ENCODE measurements around the gene PEAR1. TPM values are rescaled to one million over a fixed set of nuclear protein-coding genes. Genes with fewer than 3 reads are reported as not detected.

PEAR1 gene
- total and polyA plus RNA-seq, 2 of the 8 experiments (the other 6 are each of a cell fraction or from before 2014, with no cell fraction given): 0.63 to 0.71 TPM

DNA sequence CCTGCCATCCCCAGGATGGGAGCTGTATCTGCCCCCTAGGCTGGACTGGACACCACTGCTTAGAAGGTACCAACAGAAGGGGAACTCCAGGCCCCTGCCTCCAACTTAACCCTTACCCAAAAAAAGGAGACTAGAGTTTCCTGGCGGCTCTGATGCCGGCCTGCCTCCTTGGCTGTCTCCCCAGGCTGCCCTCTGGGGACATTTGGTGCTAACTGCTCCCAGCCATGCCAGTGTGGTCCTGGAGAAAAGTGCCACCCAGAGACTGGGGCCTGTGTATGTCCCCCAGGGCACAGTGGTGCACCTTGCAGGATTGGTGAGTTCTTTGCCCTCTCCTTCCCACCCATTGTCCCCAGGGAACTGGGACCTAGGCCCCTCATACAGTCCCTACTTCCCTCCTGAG is 18.8 kb downstream of the PEAR1 start:
- Histone ChIP-seq H4K8ac (ENCODE audit: extremely low read depth, insufficient read depth, low read length) (no peak overlapping the region), H4K5ac (ENCODE audit: insufficient read length, low read depth, low read length) (no peak overlapping the region), H2BK120ac (replicated peaks; ENCODE audit: low read depth, low read length) (no peak overlapping the region), H3K9ac (replicated peaks in 1 of 4; ENCODE audit: extremely low read depth in 1 of 4, low read depth in 3 of 4, low read length in 3 of 4) (no peak overlapping the region), H3K27me3 (replicated peaks in 1 of 4; ENCODE audit: control insufficient read depth in 3 of 4, extremely low read depth in 1 of 4, insufficient read depth in 3 of 4, low read length in 3 of 4) (peaks cover 0 to 18% (median 11%) of the 10 kb centered on the region in 4 experiments; a peak in 6 of 7 replicates), H2BK15ac (ENCODE audit: low read length) (no peak overlapping the region), H2BK12ac (ENCODE audit: low read depth, low read length) (no peak overlapping the region), H3K4me2 (ENCODE audit: insufficient read depth in 1 of 2, low read depth in 2 of 2, low read length in 2 of 2) (no peak overlapping the region), H3K23me2 (ENCODE audit: low read depth, low read length) (peaks cover 3% of the 10 kb centered on the region; the same call in 1 of the 2 replicates), H3K79me2 (ENCODE audit: control insufficient read depth in 1 of 2, insufficient read depth in 2 of 2, low read length in 2 of 2) (no peaks in the 10 kb centered on the region), H3K27ac (ENCODE audit: low read depth, low read length) (no peak overlapping the region), H3K4ac (replicated peaks; ENCODE audit: insufficient read length, low read depth, low read length) (no peak overlapping the region), H3K56ac (replicated peaks; ENCODE audit: insufficient read length, low read depth, low read length) (no peak overlapping the region), H4K91ac (replicated peaks; ENCODE audit: insufficient read length, low read length) (no peak overlapping the region), H3K23ac (ENCODE audit: insufficient read length) (no peak overlapping the region), H3K4me1 (replicated peaks in 1 of 4; ENCODE audit: control insufficient read depth in 3 of 4, insufficient read depth in 4 of 4, low read length in 3 of 4) (peaks cover 2 to 12% (median 10%) of the 10 kb centered on the region in 4 experiments), H2AK5ac (ENCODE audit: low read depth, low read length) (peak overlapping the region; percentile 86; the same call in 1 of the 2 replicates), H2BK5ac (ENCODE audit: low read depth, low read length) (no peak overlapping the region), H2BK20ac (ENCODE audit: low read length) (no peak overlapping the region), H3K36me3 (ENCODE audit: control insufficient read depth in 2 of 4, insufficient read depth in 4 of 4, low read length in 3 of 4) (no peaks in the 10 kb centered on the region), H3K14ac (ENCODE audit: insufficient read length) (no peak overlapping the region), H3K79me1 (ENCODE audit: low read depth, low read length) (no peaks in the 10 kb centered on the region), H3K9me3 (ENCODE audit: insufficient read depth in 2 of 2, low read depth in 1 of 2, low read length in 1 of 2) (no peaks in the 10 kb centered on the region), H3K18ac (ENCODE audit: extremely low read depth, low read length) (no peak overlapping the region), H4K20me1 (replicated peaks in 1 of 2; ENCODE audit: control insufficient read depth in 1 of 2, insufficient read depth in 2 of 2, low read length in 2 of 2) (peaks cover 0 to 6% of the 10 kb centered on the region in 2 experiments), H2AFZ (ENCODE audit: low read length) (no peak overlapping the region), H3K4me3 (ENCODE audit: extremely low read depth in 1 of 4, insufficient read depth in 2 of 4, low read depth in 3 of 4, low read length in 4 of 4) (no peak overlapping the region)
- WGBS, 2 experiments (ENCODE audit: extremely low coverage in 1 of 2, insufficient coverage in 1 of 2, insufficient read length in 1 of 2, insufficient replicate concordance in 2 of 2, low coverage in 1 of 2, low lambda C conversion rate in 2 of 2, missing lambda C conversion rate in 1 of 2): 80% methylated on average over 2 of the region's 2 CpGs; no CpG with 5 or more reads in 1 of the 2 experiments
- DNase-seq (ENCODE audit: low read depth in 1 of 2, low spot score in 2 of 2) (no peak), FAIRE-seq (no peak)
- ChIA-PET POLR2A (ENCODE audit: partially characterized antibody) (interaction anchor here (0.7 kb wide), 1 partner anchor 12 kb away, joined by 3 read pairs; no protein-coding TSS in a partner anchor), CTCF (ENCODE audit: partially characterized antibody) (interaction anchor here (1.0 to 4.5 kb wide), 14 partner anchors 8 to 186 kb away, joined by 3 to 73 read pairs (median 8); no protein-coding TSS in a partner anchor)
- TF ChIP-seq CEBPB (IDR thresholded peaks at IDR 0.05; ENCODE audit: low read depth, low read length) (no peak), TAF7 (optimal IDR thresholded peaks at IDR 0.05; ENCODE audit: borderline replicate concordance, low read depth, low read length) (no peak), RFX5 (IDR thresholded peaks at IDR 0.05; ENCODE audit: borderline replicate concordance, low read depth, low read length) (no peak), CHD1 (IDR thresholded peaks at IDR 0.05; ENCODE audit: low read depth, low read length) (no peak), RBBP5 (IDR thresholded peaks at IDR 0.05; ENCODE audit: borderline replicate concordance, low read depth, low read length) (no peak)
- TF ChIP-seq, protein P1, sequence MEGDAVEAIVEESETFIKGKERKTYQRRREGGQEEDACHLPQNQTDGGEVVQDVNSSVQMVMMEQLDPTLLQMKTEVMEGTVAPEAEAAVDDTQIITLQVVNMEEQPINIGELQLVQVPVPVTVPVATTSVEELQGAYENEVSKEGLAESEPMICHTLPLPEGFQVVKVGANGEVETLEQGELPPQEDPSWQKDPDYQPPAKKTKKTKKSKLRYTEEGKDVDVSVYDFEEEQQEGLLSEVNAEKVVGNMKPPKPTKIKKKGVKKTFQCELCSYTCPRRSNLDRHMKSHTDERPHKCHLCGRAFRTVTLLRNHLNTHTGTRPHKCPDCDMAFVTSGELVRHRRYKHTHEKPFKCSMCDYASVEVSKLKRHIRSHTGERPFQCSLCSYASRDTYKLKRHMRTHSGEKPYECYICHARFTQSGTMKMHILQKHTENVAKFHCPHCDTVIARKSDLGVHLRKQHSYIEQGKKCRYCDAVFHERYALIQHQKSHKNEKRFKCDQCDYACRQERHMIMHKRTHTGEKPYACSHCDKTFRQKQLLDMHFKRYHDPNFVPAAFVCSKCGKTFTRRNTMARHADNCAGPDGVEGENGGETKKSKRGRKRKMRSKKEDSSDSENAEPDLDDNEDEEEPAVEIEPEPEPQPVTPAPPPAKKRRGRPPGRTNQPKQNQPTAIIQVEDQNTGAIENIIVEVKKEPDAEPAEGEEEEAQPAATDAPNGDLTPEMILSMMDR (IDR thresholded peaks at IDR 0.05; ENCODE audit: control extremely low read depth in 1 of 3, insufficient read depth in 1 of 3, low read depth in 1 of 3, low read length in 3 of 3): no peak
